ENCODE data around the gene PLEKHA5. TPM values are rescaled to one million over a fixed set of nuclear protein-coding genes. Genes with fewer than 3 reads are reported as not detected.

Gene PLEKHA5
- polyA plus RNA-seq, 4 donors, result 13.2 to 36.2 (median 19.6) TPM

- Histone ChIP-seq H3K9me3 (ENCODE audit: control insufficient read depth in 2 of 2, insufficient read depth in 1 of 2, low read depth in 1 of 2, low read length in 1 of 2) (no peaks in the 10 kb centered on the region), H3K36me3 (ENCODE audit: control insufficient read depth in 3 of 3, insufficient read depth in 2 of 3, low read depth in 1 of 3, low read length in 3 of 3) (peaks cover 0 to 19% (median 2%) of the 10 kb centered on the region in 3 donors), H3K4me3 (ENCODE audit: low read depth in 1 of 3, low read length in 3 of 3) (no peak overlapping the region), H3K27ac (ENCODE audit: low read depth in 1 of 3, low read length in 2 of 3) (no peak overlapping the region), H3K4me1 (ENCODE audit: control insufficient read depth in 3 of 3, insufficient read depth in 2 of 3, low read depth in 1 of 3, low read length in 2 of 3) (peaks cover 0 to 11% (median 5%) of the 10 kb centered on the region in 3 donors), H3K27me3 (ENCODE audit: control insufficient read depth in 3 of 3, insufficient read depth in 3 of 3, low read length in 3 of 3) (no peaks in the 10 kb centered on the region)
- FAIRE-seq, result no peak
- DNase-seq, result no peak
- 88 to 91% (median 90%) methylated on average over 4 of the region's 4 CpGs for WGBS, 3 donors
Measured at GRCh38 chr12:19138551-19138950, 9.0 kb downstream of the PLEKHA5 start.

- 87 to 94% (median 93%) methylated on average over 3 of the region's 3 CpGs for WGBS, 3 donors
- no peaks in the 10 kb centered on the region for H3K9me3 ChIP-seq (ENCODE audit: control insufficient read depth in 2 of 2, insufficient read depth in 1 of 2, low read depth in 1 of 2, low read length in 1 of 2)
- peaks cover 0 to 19% (median 2%) of the 10 kb centered on the region in 3 donors for H3K36me3 ChIP-seq (ENCODE audit: control insufficient read depth in 3 of 3, insufficient read depth in 2 of 3, low read depth in 1 of 3, low read length in 3 of 3)
- no peaks in the 10 kb centered on the region for H3K27me3 ChIP-seq (ENCODE audit: control insufficient read depth in 3 of 3, insufficient read depth in 3 of 3, low read length in 3 of 3)
- H3K4me3 ChIP-seq (ENCODE audit: low read depth in 1 of 3, low read length in 3 of 3), result no peak overlapping the region
- DNase-seq (no peak), FAIRE-seq (no peak)
- peaks cover 0 to 11% (median 5%) of the 10 kb centered on the region in 3 donors for H3K4me1 ChIP-seq (ENCODE audit: control insufficient read depth in 3 of 3, insufficient read depth in 2 of 3, low read depth in 1 of 3, low read length in 2 of 3)
- no peak overlapping the region for H3K27ac ChIP-seq (ENCODE audit: low read depth in 1 of 3, low read length in 2 of 3)
Measured at GRCh38 chr12:19138956-19139355, 9.4 kb downstream of the PLEKHA5 start.

- FAIRE-seq (no peak), DNase-seq (no peak)
- peaks cover 0 to 14% (median 5%) of the 10 kb centered on the region in 3 donors for H3K4me1 ChIP-seq (ENCODE audit: control insufficient read depth in 3 of 3, insufficient read depth in 2 of 3, low read depth in 1 of 3, low read length in 2 of 3)
- WGBS, 3 donors, result 70 to 79% (median 72%) methylated on average over 3 of the region's 3 CpGs
- peaks cover 0 to 19% (median 2%) of the 10 kb centered on the region in 3 donors for H3K36me3 ChIP-seq (ENCODE audit: control insufficient read depth in 3 of 3, insufficient read depth in 2 of 3, low read depth in 1 of 3, low read length in 3 of 3)
- no peak overlapping the region for H3K4me3 ChIP-seq (ENCODE audit: low read depth in 1 of 3, low read length in 3 of 3)
- no peaks in the 10 kb centered on the region for H3K9me3 ChIP-seq (ENCODE audit: control insufficient read depth in 2 of 2, insufficient read depth in 1 of 2, low read depth in 1 of 2, low read length in 1 of 2)
- H3K27me3 ChIP-seq (ENCODE audit: control insufficient read depth in 3 of 3, insufficient read depth in 3 of 3, low read length in 3 of 3), result no peaks in the 10 kb centered on the region
- H3K27ac ChIP-seq (ENCODE audit: low read depth in 1 of 3, low read length in 2 of 3), result no peak overlapping the region
Measured at GRCh38 chr12:19139615-19140194, 10.2 kb downstream of the PLEKHA5 start.

- Histone ChIP-seq H3K4me3 (ENCODE audit: low read depth in 1 of 3, low read length in 3 of 3) (no peak overlapping the region), H3K9me3 (ENCODE audit: control insufficient read depth in 2 of 2, insufficient read depth in 1 of 2, low read depth in 1 of 2, low read length in 1 of 2) (no peaks in the 10 kb centered on the region), H3K36me3 (ENCODE audit: control insufficient read depth in 3 of 3, insufficient read depth in 2 of 3, low read depth in 1 of 3, low read length in 3 of 3) (peaks cover 0 to 19% (median 2%) of the 10 kb centered on the region in 3 donors), H3K4me1 (ENCODE audit: control insufficient read depth in 3 of 3, insufficient read depth in 2 of 3, low read depth in 1 of 3, low read length in 2 of 3) (peaks cover 0 to 13% (median 5%) of the 10 kb centered on the region in 3 donors), H3K27me3 (ENCODE audit: control insufficient read depth in 3 of 3, insufficient read depth in 3 of 3, low read length in 3 of 3) (no peaks in the 10 kb centered on the region), H3K27ac (ENCODE audit: low read depth in 1 of 3, low read length in 2 of 3) (no peak overlapping the region)
- DNase-seq, result peak in 1 of 2 donors; percentile 24
- 77 to 80% (median 79%) methylated on average over 8 of the region's 8 CpGs for WGBS, 3 donors
- FAIRE-seq, result no peak
Measured at GRCh38 chr12:19140381-19141236, 11.1 kb downstream of the PLEKHA5 start.

GRCh38 chr12:19142499-19142898 lies 13.0 kb downstream of the PLEKHA5 start:
- peaks cover 0 to 16% (median 5%) of the 10 kb centered on the region in 3 donors for H3K4me1 ChIP-seq (ENCODE audit: control insufficient read depth in 3 of 3, insufficient read depth in 2 of 3, low read depth in 1 of 3, low read length in 2 of 3)

GRCh38 chr12:19144287-19144686 lies 14.8 kb downstream of the PLEKHA5 start:
- FAIRE-seq, result no peak

More at GRCh38 chr12:19142499-19142898, 13.0 kb downstream of the PLEKHA5 start:
- 94 to 97% (median 96%) methylated on average over 2 of the region's 2 CpGs for WGBS, 3 donors
- Histone ChIP-seq H3K9me3 (ENCODE audit: control insufficient read depth in 2 of 2, insufficient read depth in 1 of 2, low read depth in 1 of 2, low read length in 1 of 2) (no peaks in the 10 kb centered on the region), H3K36me3 (ENCODE audit: control insufficient read depth in 3 of 3, insufficient read depth in 2 of 3, low read depth in 1 of 3, low read length in 3 of 3) (peaks cover 0 to 12% (median 0%) of the 10 kb centered on the region in 3 donors), H3K4me3 (ENCODE audit: low read depth in 1 of 3, low read length in 3 of 3) (no peak overlapping the region), H3K27ac (ENCODE audit: low read depth in 1 of 3, low read length in 2 of 3) (no peak overlapping the region), H3K27me3 (ENCODE audit: control insufficient read depth in 3 of 3, insufficient read depth in 3 of 3, low read length in 3 of 3) (no peaks in the 10 kb centered on the region)
- peak; percentile 26 for FAIRE-seq
- DNase-seq, result no peak

GRCh38 chr12:19144985-19145384 lies 15.5 kb downstream of the PLEKHA5 start:
- DNase-seq, result peak; percentile 84 to 93
- Histone ChIP-seq H3K4me3 (ENCODE audit: low read depth in 1 of 3, low read length in 3 of 3) (no peak overlapping the region), H3K36me3 (ENCODE audit: control insufficient read depth in 3 of 3, insufficient read depth in 2 of 3, low read depth in 1 of 3, low read length in 3 of 3) (peaks cover 0 to 26% (median 3%) of the 10 kb centered on the region in 3 donors), H3K4me1 (ENCODE audit: control insufficient read depth in 3 of 3, insufficient read depth in 2 of 3, low read depth in 1 of 3, low read length in 2 of 3) (peaks cover 0 to 11% (median 5%) of the 10 kb centered on the region in 3 donors), H3K27ac (ENCODE audit: low read depth in 1 of 3, low read length in 2 of 3) (peak overlapping the region in 1 of 3 donors; percentile 8), H3K27me3 (ENCODE audit: control insufficient read depth in 3 of 3, insufficient read depth in 3 of 3, low read length in 3 of 3) (no peaks in the 10 kb centered on the region), H3K9me3 (ENCODE audit: control insufficient read depth in 2 of 2, insufficient read depth in 1 of 2, low read depth in 1 of 2, low read length in 1 of 2) (no peaks in the 10 kb centered on the region)
- 8 to 50% (median 40%) methylated on average over 2 of the region's 2 CpGs for WGBS, 3 donors
- peak; percentile 75 for FAIRE-seq

More at GRCh38 chr12:19144287-19144686, 14.8 kb downstream of the PLEKHA5 start:
- Histone ChIP-seq H3K4me1 (ENCODE audit: control insufficient read depth in 3 of 3, insufficient read depth in 2 of 3, low read depth in 1 of 3, low read length in 2 of 3) (peaks cover 0 to 16% (median 5%) of the 10 kb centered on the region in 3 donors), H3K27me3 (ENCODE audit: control insufficient read depth in 3 of 3, insufficient read depth in 3 of 3, low read length in 3 of 3) (no peaks in the 10 kb centered on the region), H3K9me3 (ENCODE audit: control insufficient read depth in 2 of 2, insufficient read depth in 1 of 2, low read depth in 1 of 2, low read length in 1 of 2) (no peaks in the 10 kb centered on the region), H3K4me3 (ENCODE audit: low read depth in 1 of 3, low read length in 3 of 3) (no peak overlapping the region), H3K27ac (ENCODE audit: low read depth in 1 of 3, low read length in 2 of 3) (peak overlapping the region in 1 of 3 donors; percentile 8), H3K36me3 (ENCODE audit: control insufficient read depth in 3 of 3, insufficient read depth in 2 of 3, low read depth in 1 of 3, low read length in 3 of 3) (peaks cover 0 to 22% (median 0%) of the 10 kb centered on the region in 3 donors)
- peak in 1 of 2 donors; percentile 17 for DNase-seq
- whole genome bisulfite sequencing, 3 donors, result 80 to 82% (median 81%) methylated on average over 6 of the region's 6 CpGs

- Histone ChIP-seq H3K27ac (ENCODE audit: low read depth in 1 of 3, low read length in 2 of 3) (no peak overlapping the region), H3K27me3 (ENCODE audit: control insufficient read depth in 3 of 3, insufficient read depth in 3 of 3, low read length in 3 of 3) (no peaks in the 10 kb centered on the region), H3K4me3 (ENCODE audit: low read depth in 1 of 3, low read length in 3 of 3) (no peak overlapping the region), H3K4me1 (ENCODE audit: control insufficient read depth in 3 of 3, insufficient read depth in 2 of 3, low read depth in 1 of 3, low read length in 2 of 3) (peaks cover 0 to 11% (median 0%) of the 10 kb centered on the region in 3 donors), H3K36me3 (ENCODE audit: control insufficient read depth in 3 of 3, insufficient read depth in 2 of 3, low read depth in 1 of 3, low read length in 3 of 3) (peaks cover 0 to 17% (median 3%) of the 10 kb centered on the region in 3 donors), H3K9me3 (ENCODE audit: control insufficient read depth in 2 of 2, insufficient read depth in 1 of 2, low read depth in 1 of 2, low read length in 1 of 2) (no peaks in the 10 kb centered on the region)
- no peak for DNase-seq
- FAIRE-seq, result no peak
Measured at GRCh38 chr12:19148860-19149259, 19.3 kb downstream of the PLEKHA5 start.
